Activated T-helper 1 cell treated with Interleukin-2 at 50 U/mL for 16 hours (primary cell): ENCODE results near the gene OR8B12.
"Not testable (repeated sequence)": the region's sequence is repeated elsewhere in the genome, so short reads cannot be mapped to it uniquely, and the experiment has no call there.

Experiments
- DNase-seq: peaks from one replicate; pipeline ENCODE4 v3.0.0-alpha.2; 2020; ENCODE audit warnings: low read depth

The OR8B12 gene

DNA sequence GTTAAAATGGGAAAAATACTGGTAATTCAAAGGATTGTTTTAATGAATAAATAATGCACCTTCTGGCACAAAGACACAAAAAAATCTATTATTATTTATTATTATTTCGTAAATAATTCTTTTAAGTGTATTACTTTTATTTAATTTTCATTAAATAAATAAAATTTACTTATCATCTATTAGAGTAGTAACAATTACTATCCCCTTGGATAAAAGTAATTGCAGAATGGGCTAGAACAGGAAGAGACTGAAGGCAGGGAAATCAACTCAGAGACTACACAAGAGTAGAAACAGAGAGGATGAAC is 23.0 kb downstream of the OR8B12 start:
- no peak for DNase-seq

DNA sequence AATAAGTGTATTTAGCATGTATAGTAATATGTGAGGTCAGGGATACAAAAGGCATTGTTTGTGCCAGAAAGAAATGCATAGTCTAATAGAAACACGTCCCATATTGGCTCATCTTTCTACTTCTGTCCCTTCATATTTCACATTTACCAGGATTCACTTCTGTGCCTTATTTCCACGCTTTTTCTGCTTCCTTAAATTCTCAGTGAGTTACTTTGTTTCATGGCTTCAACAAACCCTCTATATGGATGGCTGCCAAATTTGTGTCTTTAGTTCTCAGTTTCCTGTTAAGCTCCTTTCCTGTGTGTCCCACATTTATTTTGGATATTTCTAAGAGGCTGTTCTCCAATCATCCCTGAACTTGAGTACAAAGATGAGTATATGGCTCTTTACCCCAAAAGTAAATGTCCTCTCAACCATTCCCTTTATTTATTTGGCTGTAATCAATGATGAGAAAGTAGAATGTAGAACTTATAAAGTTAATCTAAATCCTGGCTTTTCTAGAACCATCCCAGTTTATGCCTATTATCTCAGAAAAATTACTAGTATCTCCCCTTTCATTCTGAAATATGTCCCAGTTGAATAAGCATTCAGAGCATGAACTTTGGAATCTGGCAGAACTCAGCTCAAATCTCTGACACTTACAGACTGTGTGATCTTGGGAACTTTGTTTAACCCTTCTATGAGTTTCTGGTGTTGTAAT is 23.5 kb downstream of the OR8B12 start:
- no peak for DNase-seq

DNA sequence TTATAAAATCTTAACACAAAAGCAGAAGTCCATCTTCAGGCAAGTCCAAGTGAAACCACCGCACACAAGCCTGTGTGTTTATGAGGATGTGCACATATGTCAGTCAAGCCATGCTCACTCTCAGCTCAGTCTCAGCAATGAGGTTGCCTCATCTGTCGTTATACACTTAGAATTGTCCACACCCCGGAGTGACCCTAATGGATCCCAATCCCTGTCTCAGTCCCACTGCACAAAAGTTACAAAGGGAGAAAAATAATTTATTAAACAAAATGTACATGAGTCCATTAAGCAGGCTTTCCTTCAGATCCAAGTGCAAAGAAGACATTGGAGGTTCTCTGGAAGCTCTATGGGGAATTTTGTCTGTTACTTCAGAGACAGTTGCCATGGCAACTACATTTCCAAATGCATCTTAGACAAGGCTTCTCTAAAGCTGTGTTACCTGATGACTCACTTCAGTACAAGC is 24.4 kb downstream of the OR8B12 start:
- DNase-seq: no peak

DNA sequence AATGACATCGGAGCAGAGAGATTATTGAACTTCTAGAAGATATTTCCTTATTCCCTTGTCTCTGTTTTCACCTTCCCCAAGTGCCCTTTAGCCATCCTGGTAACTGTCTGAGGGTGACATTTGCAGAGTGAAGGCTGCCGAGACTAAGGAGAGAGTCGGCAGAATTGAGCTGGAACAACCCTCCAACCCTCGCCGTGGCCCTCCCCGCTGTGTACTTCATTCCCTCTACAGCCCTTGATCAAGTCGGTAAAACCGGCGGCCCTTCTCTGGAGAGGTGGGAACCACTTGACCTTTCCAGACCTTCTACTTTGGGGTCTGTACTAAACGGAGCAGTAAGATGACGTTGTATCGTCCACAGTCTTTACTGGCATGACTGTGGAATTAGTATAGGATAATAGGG is 26.1 kb downstream of the OR8B12 start:
- no peak for DNase-seq

DNA sequence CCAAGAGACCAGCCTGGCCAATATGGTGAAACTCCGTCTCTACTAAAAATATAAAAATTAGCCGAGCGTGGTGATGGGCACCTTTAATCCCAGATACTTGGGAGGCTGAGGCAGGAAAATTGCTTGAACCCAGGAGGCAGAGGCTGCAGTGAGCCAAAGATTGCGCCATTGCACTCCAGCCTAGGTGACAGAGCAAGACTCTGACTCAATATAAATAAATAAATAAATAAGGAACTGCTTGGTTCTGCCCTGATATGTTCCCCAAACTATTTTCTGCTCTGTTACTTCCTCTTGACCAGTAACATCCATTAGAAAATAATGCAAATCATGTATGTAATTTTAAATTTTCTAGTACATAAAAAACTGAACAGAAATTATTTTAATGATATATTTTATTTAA is 28.8 kb downstream of the OR8B12 start:
- not testable (repeated sequence) for DNase-seq

DNA sequence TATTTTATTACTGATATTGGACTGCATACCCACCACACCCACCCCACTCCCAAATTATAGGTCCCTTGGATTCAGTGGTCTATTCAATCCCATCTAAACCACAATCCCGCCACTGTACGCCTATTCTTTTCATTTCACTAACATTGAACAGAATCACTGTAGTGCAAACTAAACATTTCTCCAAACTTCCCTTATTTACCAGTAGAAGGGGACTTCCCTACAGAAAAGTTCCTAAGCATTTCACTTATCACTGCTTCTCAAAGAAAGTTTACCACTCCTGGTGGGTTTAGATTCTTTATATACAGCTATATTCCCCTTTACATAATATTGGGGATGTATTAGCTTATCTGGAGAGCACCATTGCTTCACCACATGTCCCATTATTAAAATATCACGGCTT is 29.3 kb downstream of the OR8B12 start:
- DNase-seq: no peak

DNA sequence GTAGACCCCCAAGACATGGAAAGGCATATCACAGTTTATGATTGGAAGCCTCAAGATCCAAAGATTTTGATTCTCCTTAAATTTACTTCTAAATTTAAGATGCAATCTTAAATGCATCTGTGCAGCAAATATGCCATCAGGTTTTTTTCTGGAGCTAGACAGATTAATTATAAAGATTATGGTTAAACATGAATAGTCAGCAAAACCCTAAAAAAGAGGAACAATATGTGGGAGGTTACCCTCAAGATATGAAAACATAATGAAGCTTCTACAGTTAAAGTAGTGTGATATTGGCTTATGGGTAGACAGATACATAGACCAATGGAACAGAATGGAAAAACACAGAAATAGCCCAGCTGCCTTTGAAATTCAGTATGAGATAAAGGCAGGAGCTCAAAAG is 31.7 kb downstream of the OR8B12 start:
- DNase-seq: no peak

DNA sequence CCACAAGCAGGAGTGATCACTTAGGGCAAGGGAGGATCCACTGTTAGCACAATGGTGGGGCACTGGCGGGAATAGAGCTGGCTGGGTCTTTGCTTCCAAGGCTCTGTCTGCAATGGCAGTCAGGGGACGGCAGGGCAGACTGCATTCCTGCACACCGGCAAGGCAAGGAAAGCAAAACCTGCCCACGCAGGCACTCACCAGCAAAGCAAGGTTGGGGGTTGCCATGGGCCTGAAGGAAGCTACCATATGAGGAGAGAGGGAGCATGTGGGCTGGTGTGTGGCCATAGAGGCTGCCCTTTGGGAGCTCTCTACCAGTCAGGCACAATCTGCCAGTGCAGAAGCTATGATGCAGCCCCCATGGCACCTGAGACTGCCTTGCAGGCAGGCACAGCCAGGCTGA is 33.2 kb downstream of the OR8B12 start:
- DNase-seq: no peak

DNA sequence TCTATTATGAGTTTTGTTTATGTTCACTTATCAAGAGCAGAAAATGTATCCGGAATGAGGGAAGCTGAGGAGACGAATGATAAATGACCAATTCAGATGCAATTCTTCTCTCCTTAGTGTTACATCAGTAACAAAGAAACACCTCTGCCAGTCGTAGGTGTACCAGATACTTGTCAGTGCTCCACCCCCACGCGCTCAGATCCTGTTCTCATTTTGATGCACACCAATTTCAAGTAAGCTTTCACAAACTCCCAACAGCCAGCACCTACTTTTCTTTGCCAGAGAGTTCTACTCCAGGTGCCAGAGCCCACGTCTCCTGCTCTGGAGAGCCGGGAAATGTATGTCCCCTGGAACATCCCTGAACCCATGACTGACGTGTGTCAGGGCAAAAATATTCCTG is 43.7 kb downstream of the OR8B12 start:
- no peak for DNase-seq

DNA sequence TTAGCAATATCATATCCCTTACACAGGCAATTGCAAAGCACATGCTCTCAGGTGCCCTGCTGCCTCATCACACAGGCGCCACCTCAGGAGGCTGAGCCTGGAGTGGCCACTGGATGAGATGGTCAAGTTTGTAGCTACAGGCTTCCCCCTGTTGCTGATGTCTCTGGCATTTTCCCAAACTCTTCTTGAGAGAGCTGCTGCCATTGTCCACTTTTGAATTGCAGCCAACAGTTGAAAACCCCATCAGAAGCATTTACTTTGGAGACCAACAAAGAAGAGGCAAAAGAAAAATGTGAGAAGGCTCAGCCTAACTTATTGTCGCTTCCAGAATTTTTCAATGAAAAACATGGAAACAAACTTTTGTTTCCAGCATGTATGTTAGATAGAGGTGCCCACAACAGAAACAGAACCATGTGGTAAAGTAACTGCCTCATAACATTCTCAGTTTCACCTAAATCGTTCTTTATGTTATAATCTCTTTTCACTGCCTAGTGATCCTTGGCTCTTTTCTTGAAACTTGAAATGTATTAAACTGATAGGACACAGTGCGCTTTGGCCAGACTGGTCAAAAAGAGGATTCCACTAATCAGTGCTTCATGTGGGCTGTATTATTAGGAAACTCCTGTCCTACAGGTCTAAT is 50.3 kb downstream of the OR8B12 start:
- no peak for DNase-seq
